K562 (cell line): ENCODE results near the gene ENDOU. TPM values are rescaled to one million over a fixed set of nuclear protein-coding genes. Genes with fewer than 3 reads are reported as not detected.

Experiments used
- CTBP1 ChIP-seq: fragments of 450-650 bp; IDR thresholded peaks from 2 replicates; pipeline ENCODE4 v1.6.1; 2016; ENCODE audit warnings: borderline replicate concordance
- EGR1 ChIP-seq: fragments of 450-650 bp; conservative IDR thresholded peaks from 2 replicates; pipeline ENCODE4 v1.6.1; 2017; ENCODE audit warnings: mild to moderate bottlenecking
- HNRNPL ChIP-seq: fragments of 200-400 bp; formaldehyde crosslinking; IDR thresholded peaks from 2 replicates; pipeline ENCODE4 v1.6.1; 2017; ENCODE audit warnings: low read depth, mild to moderate bottlenecking, low read length
- JUN ChIP-seq, 2 experiments: sonication (generic) in 1 of 2; formaldehyde crosslinking in 1 of 2; IDR thresholded peaks; 2 replicates each; pipeline versions ENCODE4 v1.6.1 to v1.8.0; 2012 to 2022; ENCODE audit warnings: borderline replicate concordance in 2 of 2, mild to moderate bottlenecking in 2 of 2, improper control_type of control experiment in 1 of 2, low read depth in 1 of 2, low read length in 1 of 2, missing genetic modification reagents in 1 of 2
- KAT7 ChIP-seq: sonication (generic); formaldehyde crosslinking; IDR thresholded peaks from 2 replicates; pipeline ENCODE4 v1.8.0; 2022; ENCODE audit warnings: missing genetic modification reagents, mild to moderate bottlenecking, borderline replicate concordance
- KDM4B ChIP-seq, 2 experiments: fragments of 450-650 bp in 1 of 2; sonication (generic) in 1 of 2; IDR thresholded peaks; 2 replicates each; pipeline ENCODE4 v1.6.1; 2016 to 2017; ENCODE audit warnings: borderline replicate concordance in 2 of 2, antibody characterized with exemption in 1 of 2, low read depth in 1 of 2, mild to moderate bottlenecking in 1 of 2
- NONO ChIP-seq, 2 experiments: fragments of 200-400 bp in 1 of 2; fragments of 450-650 bp in 1 of 2; formaldehyde crosslinking in 1 of 2; IDR thresholded peaks; 2 replicates each; pipeline ENCODE4 v1.6.1; 2017; ENCODE audit warnings: low read depth in 2 of 2, mild to moderate bottlenecking in 2 of 2, moderate library complexity in 2 of 2, low read length in 1 of 2
- PHF8 ChIP-seq: fragments of 200-600 bp; sonication (generic); IDR thresholded peaks from 2 replicates; pipeline ENCODE4 v1.6.1; 2012; ENCODE audit warnings: mixed run types, mild to moderate bottlenecking, inconsistent platforms, low read length, moderate library complexity, borderline replicate concordance
- SMARCC2 ChIP-seq: fragments of 450-650 bp; IDR thresholded peaks from 2 replicates; pipeline ENCODE4 v1.6.1; 2017; ENCODE audit warnings: antibody characterized with exemption, moderate library complexity, mild to moderate bottlenecking, low read depth
- SRF ChIP-seq, 2 experiments: fragments of 250-450, 450-650 bp in 1 of 2; sonication (Bioruptor Pico) in 1 of 2; sonication (generic) in 1 of 2; formaldehyde crosslinking; IDR thresholded peaks; 2 replicates each; pipeline versions ENCODE4 v1.5.0 to v1.5.1; 2020 to 2022; ENCODE audit warnings: mild to moderate bottlenecking in 1 of 2, missing genetic modification reagents in 1 of 2
- polyA plus RNA-seq, 8 experiments: library from polyadenylated mRNA; depleted of rRNA in 4 of 8; stranded (reverse) in 5 of 8; unstranded in 3 of 8; fragments of >200 nt; fragmentation: Nextera tagmentation in 2 of 8; fragmentation: Illumina TruSeq in 1 of 8; extraction: Ambion mirVana in 2 of 8; extraction: Trizol in 1 of 8; gene quantifications; 2 replicates each; pipeline versions ENCODE4 v1.2.1 to v1.2.3, GENCODE V29; 2011 to 2014; ENCODE audit warnings: inconsistent platforms in 1 of 8, missing spikeins in 1 of 8
- total RNA-seq, 7 experiments: library from RNA; depleted of rRNA in 6 of 7; stranded (reverse); fragments of >200 nt in 6 of 7; fragmentation: Illumina TruSeq in 2 of 7; extraction: Trizol in 2 of 7; gene quantifications; 2 replicates each; pipeline versions ENCODE4 v1.2.1 to v1.2.3, GENCODE V29; 2011 to 2021; ENCODE audit warnings: low replicate concordance in 1 of 7
- TF ChIP-seq, protein P1 (sequence below): fragments of 450-650 bp; IDR thresholded peaks from 2 replicates; pipeline ENCODE4 v1.6.1; 2014; ENCODE audit warnings: low read depth, mild to moderate bottlenecking, moderate library complexity, borderline replicate concordance
- TF ChIP-seq, protein P2 (sequence below), 2 experiments: IDR thresholded peaks; 2 replicates each; pipeline ENCODE4 v1.6.1; 2011; ENCODE audit warnings: borderline replicate concordance in 1 of 2, control low read depth in 1 of 2, low read depth in 1 of 2, low read length in 1 of 2, mild to moderate bottlenecking in 1 of 2, mixed read lengths in 1 of 2, moderate library complexity in 1 of 2; ENCODE audit not compliant: insufficient read depth in 1 of 2, insufficient read length in 1 of 2, poor library complexity in 1 of 2, severe bottlenecking in 1 of 2; ENCODE audit errors: extremely low read depth in 1 of 2
- TF ChIP-seq, protein P3 (sequence below): fragments of 200-400 bp; formaldehyde crosslinking; IDR thresholded peaks from 2 replicates; pipeline ENCODE4 v1.6.1; 2017; ENCODE audit warnings: mild to moderate bottlenecking, low read depth, low read length, moderate library complexity
- TF ChIP-seq, protein P4 (sequence below): sonication (generic); formaldehyde crosslinking; IDR thresholded peaks from 2 replicates; pipeline ENCODE4 v1.9.0; 2022; ENCODE audit warnings: mild to moderate bottlenecking, missing genetic modification reagents

ENDOU gene
- total and polyA plus RNA-seq, 9 of the 15 experiments (the other 6 are each of a cell fraction or from before 2014, with no cell fraction given), result 0.03 TPM; not detected in 8

DNA sequence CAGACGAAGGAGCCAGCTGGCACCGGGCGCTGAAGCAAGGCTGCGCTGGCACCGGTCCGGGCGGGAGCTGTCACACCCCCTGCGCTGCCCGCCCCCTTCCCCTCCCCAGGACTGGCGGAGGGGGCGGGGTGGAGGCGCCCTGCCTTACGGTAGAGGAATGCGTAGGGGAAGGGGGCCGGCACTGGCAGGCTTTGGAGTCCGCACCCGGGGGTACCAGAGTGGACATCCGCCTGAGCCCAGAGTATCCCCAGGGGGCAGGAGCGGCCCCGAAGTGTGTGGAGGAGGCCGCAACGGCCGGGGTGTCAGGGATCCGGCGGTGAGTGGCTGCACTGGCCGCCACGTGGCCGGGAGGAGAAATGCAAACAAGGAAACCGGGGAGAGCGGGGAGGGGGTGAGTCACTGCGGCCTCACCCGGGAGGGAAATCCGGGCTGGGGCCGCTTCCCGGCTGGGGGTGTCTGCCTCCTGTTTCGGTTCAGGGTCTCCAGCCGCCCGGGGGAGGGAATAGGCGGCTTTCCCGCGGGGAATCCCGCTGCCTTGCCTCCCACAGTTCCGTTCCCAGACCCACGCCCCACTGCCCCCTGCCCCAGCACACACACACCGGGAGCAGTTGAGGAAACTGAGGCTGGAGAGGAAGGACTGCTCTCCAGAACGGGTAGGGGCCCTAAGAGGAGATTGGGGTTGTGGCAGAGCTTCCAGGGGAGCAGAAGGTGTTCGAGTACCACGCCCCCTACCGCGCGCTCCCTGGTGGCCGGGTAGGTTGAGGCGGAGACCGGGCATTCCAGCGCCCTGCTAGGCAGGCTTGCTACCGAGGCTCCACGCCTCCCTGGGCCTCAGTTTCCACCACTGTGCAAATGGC is 33.8 kb upstream of the ENDOU start, which contains the start of gene RAPGEF3 (continued):
- TF ChIP-seq, protein P1, sequence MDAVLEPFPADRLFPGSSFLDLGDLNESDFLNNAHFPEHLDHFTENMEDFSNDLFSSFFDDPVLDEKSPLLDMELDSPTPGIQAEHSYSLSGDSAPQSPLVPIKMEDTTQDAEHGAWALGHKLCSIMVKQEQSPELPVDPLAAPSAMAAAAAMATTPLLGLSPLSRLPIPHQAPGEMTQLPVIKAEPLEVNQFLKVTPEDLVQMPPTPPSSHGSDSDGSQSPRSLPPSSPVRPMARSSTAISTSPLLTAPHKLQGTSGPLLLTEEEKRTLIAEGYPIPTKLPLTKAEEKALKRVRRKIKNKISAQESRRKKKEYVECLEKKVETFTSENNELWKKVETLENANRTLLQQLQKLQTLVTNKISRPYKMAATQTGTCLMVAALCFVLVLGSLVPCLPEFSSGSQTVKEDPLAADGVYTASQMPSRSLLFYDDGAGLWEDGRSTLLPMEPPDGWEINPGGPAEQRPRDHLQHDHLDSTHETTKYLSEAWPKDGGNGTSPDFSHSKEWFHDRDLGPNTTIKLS, result peak; percentile 80; the same call in 1 of the 2 replicates
- TF ChIP-seq HNRNPL (0 out of 2 replicates have a peak, but pooled peaks have one; percentile 60), CTBP1 (peak; percentile 60; the same call in 1 of the 2 replicates), PHF8 (peak; percentile 53; the same call in 1 of the 2 replicates), NONO (IDR thresholded peaks at IDR 0.05; ENCODE audit: low read depth in 2 of 2, low read length in 1 of 2) (no peak), SMARCC2 (peak; percentile 72), SRF (CRISPR knock-in tag; IDR thresholded peaks at IDR 0.05) (no peak; a peak in 1 of 4 replicates), KDM4B (IDR thresholded peaks at IDR 0.05; ENCODE audit: borderline replicate concordance in 2 of 2, low read depth in 1 of 2) (peak in 1 of 2 experiments; percentile 64; a peak in 1 of 4 replicates), EGR1 (peak; percentile 59), KAT7 (0 out of 2 replicates have a peak, but pooled peaks have one; percentile 42), JUN (IDR thresholded peaks at IDR 0.05; ENCODE audit: borderline replicate concordance, low read depth, low read length) (peak; percentile 80; the same call in 1 of the 2 replicates), JUN (CRISPR knock-in tag; IDR thresholded peaks at IDR 0.05; ENCODE audit: borderline replicate concordance) (no peak)
- TF ChIP-seq, protein P2, sequence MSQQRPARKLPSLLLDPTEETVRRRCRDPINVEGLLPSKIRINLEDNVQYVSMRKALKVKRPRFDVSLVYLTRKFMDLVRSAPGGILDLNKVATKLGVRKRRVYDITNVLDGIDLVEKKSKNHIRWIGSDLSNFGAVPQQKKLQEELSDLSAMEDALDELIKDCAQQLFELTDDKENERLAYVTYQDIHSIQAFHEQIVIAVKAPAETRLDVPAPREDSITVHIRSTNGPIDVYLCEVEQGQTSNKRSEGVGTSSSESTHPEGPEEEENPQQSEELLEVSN (IDR thresholded peaks at IDR 0.05; ENCODE audit: borderline replicate concordance in 1 of 2, extremely low read depth in 1 of 2, insufficient read depth in 1 of 2, insufficient read length in 1 of 2, low read depth in 1 of 2, low read length in 1 of 2, poor library complexity in 1 of 2, severe bottlenecking in 1 of 2), result peak in 1 of 2 experiments; percentile 79
- TF ChIP-seq, protein P3, sequence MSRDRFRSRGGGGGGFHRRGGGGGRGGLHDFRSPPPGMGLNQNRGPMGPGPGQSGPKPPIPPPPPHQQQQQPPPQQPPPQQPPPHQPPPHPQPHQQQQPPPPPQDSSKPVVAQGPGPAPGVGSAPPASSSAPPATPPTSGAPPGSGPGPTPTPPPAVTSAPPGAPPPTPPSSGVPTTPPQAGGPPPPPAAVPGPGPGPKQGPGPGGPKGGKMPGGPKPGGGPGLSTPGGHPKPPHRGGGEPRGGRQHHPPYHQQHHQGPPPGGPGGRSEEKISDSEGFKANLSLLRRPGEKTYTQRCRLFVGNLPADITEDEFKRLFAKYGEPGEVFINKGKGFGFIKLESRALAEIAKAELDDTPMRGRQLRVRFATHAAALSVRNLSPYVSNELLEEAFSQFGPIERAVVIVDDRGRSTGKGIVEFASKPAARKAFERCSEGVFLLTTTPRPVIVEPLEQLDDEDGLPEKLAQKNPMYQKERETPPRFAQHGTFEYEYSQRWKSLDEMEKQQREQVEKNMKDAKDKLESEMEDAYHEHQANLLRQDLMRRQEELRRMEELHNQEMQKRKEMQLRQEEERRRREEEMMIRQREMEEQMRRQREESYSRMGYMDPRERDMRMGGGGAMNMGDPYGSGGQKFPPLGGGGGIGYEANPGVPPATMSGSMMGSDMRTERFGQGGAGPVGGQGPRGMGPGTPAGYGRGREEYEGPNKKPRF, result no peak
- TF ChIP-seq, protein P4, sequence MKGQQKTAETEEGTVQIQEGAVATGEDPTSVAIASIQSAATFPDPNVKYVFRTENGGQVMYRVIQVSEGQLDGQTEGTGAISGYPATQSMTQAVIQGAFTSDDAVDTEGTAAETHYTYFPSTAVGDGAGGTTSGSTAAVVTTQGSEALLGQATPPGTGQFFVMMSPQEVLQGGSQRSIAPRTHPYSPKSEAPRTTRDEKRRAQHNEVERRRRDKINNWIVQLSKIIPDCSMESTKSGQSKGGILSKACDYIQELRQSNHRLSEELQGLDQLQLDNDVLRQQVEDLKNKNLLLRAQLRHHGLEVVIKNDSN, result peak; percentile 87
